Neutrophil (primary cell): Measurements from ENCODE around the gene CMPK1.

Experiments used
- H3K27ac ChIP-seq: fragments of 200-600 bp; sonication (generic); 2 replicates; pipeline ENCODE4 v1.5.1; 2016; ENCODE audit warnings: mild to moderate bottlenecking, moderate library complexity
- H3K27me3 ChIP-seq: fragments of 200-600 bp; sonication (generic); 2 replicates; pipeline ENCODE4 v1.6.0; 2016; ENCODE audit warnings: mild to moderate bottlenecking
- H3K36me3 ChIP-seq: fragments of 200-600 bp; sonication (generic); 2 replicates; pipeline ENCODE4 v1.5.1; 2017
- H3K4me1 ChIP-seq, 2 experiments: fragments of 200-600 bp in 1 of 2; sonication (generic) in 1 of 2; 1 replicate in 1 of 2; 2 replicates in 1 of 2; pipeline versions ENCODE4 v1.5.1 to v1.6.1; 2013 to 2016; ENCODE audit warnings: low read depth in 1 of 2, low read length in 1 of 2, mild to moderate bottlenecking in 1 of 2, moderate library complexity in 1 of 2; ENCODE audit not compliant: control insufficient read depth in 1 of 2, insufficient read depth in 1 of 2
- H3K4me3 ChIP-seq, 2 experiments: fragments of 200-600 bp in 1 of 2; sonication (generic) in 1 of 2; 1 replicate in 1 of 2; 2 replicates in 1 of 2; pipeline ENCODE4 v1.5.1; 2013 to 2016; ENCODE audit warnings: low read depth in 1 of 2, low read length in 1 of 2, mild to moderate bottlenecking in 1 of 2, moderate library complexity in 1 of 2
- H3K9me3 ChIP-seq: fragments of 200-600 bp; sonication (generic); 2 replicates; pipeline ENCODE4 v1.5.1; 2016
- CTCF ChIP-seq: fragments of 200-600 bp; sonication (generic); IDR thresholded peaks from 2 replicates; pipeline ENCODE4 v1.5.1; 2016; ENCODE audit warnings: antibody characterized with exemption

CMPK1 gene

GRCh38 chr1:47405697-47406096 is 72.1 kb downstream of the CMPK1 start:
- no peak for TF ChIP-seq CTCF
- H3K27me3 ChIP-seq = peaks cover 65% of the 10 kb centered on the region

GRCh38 chr1:47406966-47407365 is 73.4 kb downstream of the CMPK1 start:
- Histone ChIP-seq H3K27me3 (peaks cover 62% of the 10 kb centered on the region), H3K9me3 (no peaks in the 10 kb centered on the region), H3K27ac (no peak overlapping the region), H3K4me3 (no peak overlapping the region), H3K4me1 (no peaks in the 10 kb centered on the region), H3K36me3 (no peaks in the 10 kb centered on the region)
- no peak for TF ChIP-seq CTCF

More at GRCh38 chr1:47405697-47406096, 72.1 kb downstream of the CMPK1 start:
- Histone ChIP-seq H3K9me3 (no peaks in the 10 kb centered on the region), H3K4me3 (no peak overlapping the region), H3K4me1 (no peaks in the 10 kb centered on the region), H3K27ac (no peak overlapping the region), H3K36me3 (no peaks in the 10 kb centered on the region)

- Histone ChIP-seq H3K27me3 (peaks cover 61% of the 10 kb centered on the region), H3K27ac (no peak overlapping the region), H3K9me3 (no peaks in the 10 kb centered on the region), H3K4me3 (no peak overlapping the region), H3K4me1 (no peaks in the 10 kb centered on the region), H3K36me3 (no peaks in the 10 kb centered on the region)
- TF ChIP-seq CTCF = no peak
Observed at GRCh38 chr1:47407481-47407880, 73.9 kb downstream of the CMPK1 start.

- peaks cover 63% of the 10 kb centered on the region for H3K27me3 ChIP-seq
- no peak overlapping the region for H3K4me3 ChIP-seq
- TF ChIP-seq CTCF = no peak
- H3K4me1 ChIP-seq = no peaks in the 10 kb centered on the region
- H3K9me3 ChIP-seq = no peaks in the 10 kb centered on the region
- no peak overlapping the region for H3K27ac ChIP-seq
- H3K36me3 ChIP-seq = no peaks in the 10 kb centered on the region
Observed at GRCh38 chr1:47409311-47410067, 75.9 kb downstream of the CMPK1 start.

- Histone ChIP-seq H3K4me3 (no peak overlapping the region), H3K27me3 (peaks cover 65% of the 10 kb centered on the region), H3K27ac (no peak overlapping the region), H3K36me3 (no peaks in the 10 kb centered on the region), H3K9me3 (no peaks in the 10 kb centered on the region), H3K4me1 (no peaks in the 10 kb centered on the region)
- TF ChIP-seq CTCF = no peak
Observed at GRCh38 chr1:47410068-47410455, 76.5 kb downstream of the CMPK1 start.
